Activated CD4-positive, alpha-beta T cell treated with anti-CD3 and anti-CD28 coated beads for 36 hours (primary cell): ENCODE data around the gene TRAPPC10. TPM values are rescaled to one million over a fixed set of nuclear protein-coding genes. Genes with fewer than 3 reads are reported as not detected.

ENCODE experiments used
- ATAC-seq: fragments of 200-7000 bp; cut with Tn5 transposase; one replicate; pipeline ENCODE4 v1.10.0; 2021; ENCODE audit warnings: mild to moderate bottlenecking, moderate library complexity
- CTCF ChIA-PET: fragments of 350-600 bp; sonication (Branson Sonifier 250); formaldehyde crosslinking; loops from one replicate; lab custom pipeline; 2021; ENCODE audit warnings: antibody characterized with exemption; lab: Charles Lee
- POLR2A ChIA-PET: fragments of 350-600 bp; sonication (Branson Sonifier 250); formaldehyde crosslinking; loops from one replicate; lab custom pipeline; 2021; ENCODE audit warnings: antibody characterized with exemption, inconsistent platforms; lab: Charles Lee
- DNase-seq: peaks from one replicate; pipeline ENCODE4 v3.0.0-alpha.2; 2020
- H3K27ac Mint-ChIP-seq: one replicate; pipeline ENCODE4 v1.8.0; 2021; ENCODE audit warnings: mixed read lengths
- H3K27me3 Mint-ChIP-seq: one replicate; pipeline ENCODE4 v1.8.0; 2021; ENCODE audit warnings: mixed read lengths
- H3K36me3 Mint-ChIP-seq: one replicate; pipeline ENCODE4 v1.8.0; 2021; ENCODE audit warnings: low read depth, mixed read lengths
- H3K4me1 Mint-ChIP-seq: one replicate; pipeline ENCODE4 v1.8.0; 2021; ENCODE audit warnings: mixed read lengths
- H3K4me3 Mint-ChIP-seq: one replicate; pipeline ENCODE4 v1.8.0; 2021; ENCODE audit warnings: mild to moderate bottlenecking, moderate library complexity, mixed read lengths
- H3K9me3 Mint-ChIP-seq: one replicate; pipeline ENCODE4 v1.8.0; 2021; ENCODE audit warnings: low read depth, mixed read lengths
- intact Hi-C, 2 experiments: fragments of 100-400 bp; cut with DNase I in 1 of 2; cut with micrococcal nuclease in 1 of 2; formaldehyde crosslinking; loops; one replicate each; pipeline versions ENCODE4 v1.14.2 to v1.15.1; 2022 to 2024; cut with DNase I, micrococcal nuclease
- total RNA-seq, 2 experiments: library from RNA; stranded (reverse); gene quantifications; one replicate each; pipeline ENCODE4 v1.2.3, GENCODE V29; 2021

Gene TRAPPC10
- total RNA-seq, 2 experiments from 2014 or later: 40.2 to 58.7 TPM

DNA sequence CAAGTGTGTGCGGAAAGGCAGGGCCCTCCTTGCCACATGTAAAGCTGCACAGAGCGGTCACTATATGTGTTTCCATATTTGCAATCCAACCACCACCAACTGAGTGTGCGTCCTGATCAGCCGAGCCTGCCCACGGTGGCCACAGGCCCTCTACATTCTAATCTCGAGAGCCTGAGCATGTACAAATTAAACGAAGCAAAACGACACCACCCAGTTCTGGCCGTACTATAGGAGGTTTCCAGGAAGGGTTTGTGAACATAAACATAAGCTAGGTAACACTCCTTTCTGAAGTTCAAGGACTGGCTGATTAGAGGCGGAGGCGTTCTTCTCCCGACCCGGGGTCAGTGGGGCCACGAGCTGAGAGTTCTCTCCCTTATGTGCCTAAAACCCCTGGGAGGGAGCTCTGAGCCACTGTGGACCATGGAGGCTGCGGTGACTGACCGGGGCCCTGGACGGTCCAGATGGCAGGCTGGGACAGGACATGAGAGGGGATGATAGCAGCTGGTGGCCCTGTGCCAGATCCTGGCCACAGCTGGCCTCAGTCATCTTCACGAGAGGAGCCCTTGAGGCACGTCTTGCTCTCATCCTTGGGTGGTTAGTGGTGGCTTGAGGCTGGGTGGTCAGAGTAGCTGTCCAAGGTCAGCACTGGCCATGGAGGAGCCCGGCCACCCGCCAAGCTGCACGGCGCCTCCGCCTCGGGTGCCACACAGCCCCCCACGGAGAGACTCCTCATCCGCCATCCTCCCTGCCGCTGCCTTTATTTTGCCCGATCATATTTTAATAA lies 39.1 kb upstream of the TRAPPC10 start:
- Mint-ChIP-seq H3K4me3 (no peak overlapping the region), H3K9me3 (no peaks in the 10 kb centered on the region), H3K36me3 (peaks cover 28% of the 10 kb centered on the region), H3K27ac (no peak overlapping the region), H3K27me3 (no peaks in the 10 kb centered on the region), H3K4me1 (peaks cover 9% of the 10 kb centered on the region)
- no peak for DNase-seq
- ATAC-seq: no peak
- ChIA-PET POLR2A (no interaction called here), CTCF (interaction anchor here (0.9 to 1.2 kb wide), 2 partner anchors 80 to 93 kb away, joined by 3 read pairs; no protein-coding TSS in a partner anchor)
- intact Hi-C loops: no loop called here

DNA sequence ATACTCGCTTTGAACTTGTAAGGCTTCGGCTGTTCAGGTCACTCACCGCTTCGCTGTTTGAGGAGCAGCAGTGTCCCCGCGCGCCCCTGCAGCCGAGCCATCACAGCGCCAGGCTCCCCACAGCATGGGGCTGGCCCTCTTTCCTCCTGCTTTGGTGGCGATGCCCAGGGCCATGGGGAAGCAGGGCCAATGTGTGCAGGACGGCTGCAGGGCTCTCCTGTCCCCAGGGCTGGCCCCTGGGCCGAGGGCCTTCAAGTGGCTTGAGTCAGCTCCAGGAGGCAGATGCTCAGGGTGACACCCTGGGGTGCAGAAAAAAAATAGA lies 38.5 kb upstream of the TRAPPC10 start:
- no peak overlapping the region for H3K27ac Mint-ChIP-seq
- ATAC-seq (no peak), DNase-seq (no peak)
- peaks cover 9% of the 10 kb centered on the region for H3K4me1 Mint-ChIP-seq
- H3K9me3 Mint-ChIP-seq: no peaks in the 10 kb centered on the region
- CTCF ChIA-PET: interaction anchor here (1.2 kb wide), 1 partner anchor 94 kb away, joined by 3 read pairs; no protein-coding TSS in a partner anchor
- POLR2A ChIA-PET: no interaction called here
- no peak overlapping the region for H3K4me3 Mint-ChIP-seq
- H3K36me3 Mint-ChIP-seq: peaks cover 30% of the 10 kb centered on the region
- intact Hi-C loops: no loop called here
- no peaks in the 10 kb centered on the region for H3K27me3 Mint-ChIP-seq

DNA sequence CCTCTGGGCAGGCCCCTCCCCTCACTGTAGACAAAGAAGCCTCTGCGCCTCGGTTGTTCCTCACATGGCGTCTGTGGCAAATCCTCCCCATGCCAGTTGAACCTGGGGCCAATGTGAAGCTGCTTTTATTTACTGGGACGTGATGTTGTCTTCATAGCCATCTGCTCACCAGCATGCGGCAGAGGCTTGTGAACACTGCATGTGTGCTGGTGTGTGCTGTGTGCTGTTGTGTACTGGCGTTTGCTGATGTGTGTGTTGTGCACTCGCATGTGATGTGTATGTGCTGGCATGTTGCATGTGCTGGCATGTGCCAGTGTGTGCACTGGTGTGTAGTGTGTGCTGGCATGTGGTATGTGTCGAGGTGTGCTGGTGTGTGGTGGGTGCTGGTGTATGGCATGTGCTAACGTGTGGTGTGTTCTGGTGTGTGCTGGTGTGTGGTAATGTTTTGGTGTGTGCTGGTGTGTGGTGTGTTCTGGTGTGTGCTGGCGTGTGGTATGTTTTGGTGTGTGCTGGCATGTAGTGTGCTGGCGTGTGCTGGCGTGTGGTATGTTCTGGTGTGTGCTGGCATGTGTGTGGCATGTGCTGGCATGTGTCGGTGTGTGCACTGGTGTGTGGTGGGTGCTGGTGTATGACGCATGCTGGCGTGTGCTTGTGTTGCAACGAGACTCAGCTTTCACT lies 37.2 kb upstream of the TRAPPC10 start:
- ChIA-PET CTCF (interaction anchor here (0.5 to 2.6 kb wide), 17 partner anchors 10 to 191 kb away, joined by 3 to 22 read pairs (median 3); partner anchors contain the start of gene TRAPPC10), POLR2A (interaction anchor here (0.7 kb wide), 1 partner anchor 165 kb away, joined by 3 read pairs; no protein-coding TSS in a partner anchor)
- Mint-ChIP-seq H3K27me3 (no peaks in the 10 kb centered on the region), H3K4me3 (no peak overlapping the region), H3K27ac (peak overlapping the region; percentile 86), H3K36me3 (peaks cover 30% of the 10 kb centered on the region), H3K4me1 (peaks cover 9% of the 10 kb centered on the region), H3K9me3 (no peaks in the 10 kb centered on the region)
- intact Hi-C loops: loop anchor here (1.0 to 5.0 kb wide), 5 partner anchors 36 to 165 kb away; partner anchors contain the start of gene AGPAT3 (in 1 of the 2)
- no peak for DNase-seq
- ATAC-seq: peak; percentile 16

DNA sequence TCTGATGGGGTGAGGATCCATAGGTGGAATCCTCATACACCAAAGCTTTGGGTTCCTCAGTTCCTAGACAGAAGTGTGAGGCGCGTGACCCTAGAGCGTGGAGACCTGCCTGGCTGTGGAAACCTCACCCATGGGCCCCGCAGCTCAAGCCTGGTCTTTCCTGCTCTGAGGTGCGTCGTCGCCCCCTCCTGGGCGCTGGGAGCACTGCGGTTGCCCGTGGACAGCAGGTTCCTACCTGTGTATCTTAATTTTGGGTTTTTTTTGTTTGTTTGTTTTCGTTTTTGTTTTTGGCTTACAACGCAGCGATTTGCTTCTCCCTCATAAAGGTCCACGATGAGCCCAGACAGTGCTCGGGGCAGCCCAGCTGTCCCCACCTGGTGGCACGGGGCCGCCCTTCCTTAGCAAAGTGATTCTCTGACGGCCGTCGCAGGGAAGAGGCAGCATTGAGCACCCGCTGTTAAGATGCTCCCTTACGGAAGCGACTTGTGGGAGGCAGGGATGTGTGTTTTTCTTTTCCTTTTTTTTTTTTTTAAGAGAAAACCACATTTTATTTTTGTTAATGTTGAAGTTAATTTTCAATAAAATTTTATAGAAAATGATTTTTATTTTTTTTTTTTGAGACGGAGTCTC lies 36.5 kb upstream of the TRAPPC10 start:
- peak overlapping the region; percentile 86 for H3K27ac Mint-ChIP-seq
- no peaks in the 10 kb centered on the region for H3K9me3 Mint-ChIP-seq
- ATAC-seq: peak; percentile 94
- H3K4me1 Mint-ChIP-seq: peaks cover 9% of the 10 kb centered on the region
- peak; percentile 92 for DNase-seq
- no peak overlapping the region for H3K4me3 Mint-ChIP-seq
- ChIA-PET CTCF (interaction anchor here (0.5 to 2.6 kb wide), 17 partner anchors 9 to 192 kb away, joined by 3 to 22 read pairs (median 3); partner anchors contain the start of gene TRAPPC10), POLR2A (interaction anchor here (0.7 kb wide), 1 partner anchor 165 kb away, joined by 3 read pairs; no protein-coding TSS in a partner anchor)
- H3K27me3 Mint-ChIP-seq: no peaks in the 10 kb centered on the region
- peaks cover 25% of the 10 kb centered on the region for H3K36me3 Mint-ChIP-seq
- intact Hi-C loops: loop anchor here (1.0 to 5.0 kb wide), 5 partner anchors 36 to 165 kb away; partner anchors contain the start of gene AGPAT3 (in 1 of the 2)

DNA sequence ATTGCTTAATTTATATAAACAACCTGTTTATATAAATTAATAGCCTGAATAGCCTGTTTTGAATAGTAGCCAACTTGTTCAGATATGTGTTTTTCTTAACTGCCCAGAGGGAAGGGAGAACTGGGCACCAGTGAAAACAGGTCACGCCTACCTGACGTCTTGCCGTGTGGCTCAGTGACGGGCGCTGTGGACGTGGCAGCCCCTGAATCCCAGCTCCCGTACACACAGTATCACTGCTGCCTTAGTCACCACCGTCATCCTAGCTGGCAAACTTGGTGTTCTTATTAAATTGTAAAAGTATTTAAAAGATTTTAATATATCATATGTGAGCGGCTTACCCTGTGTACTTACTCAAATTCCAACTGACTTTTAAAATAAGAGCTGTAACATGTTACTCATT lies 35.4 kb upstream of the TRAPPC10 start:
- intact Hi-C loops: loop anchor here in 1 of 2 experiments (5.0 kb wide), 2 partner anchors 61 to 109 kb away; partner anchors contain the start of gene AGPAT3
- H3K27ac Mint-ChIP-seq: no peak overlapping the region
- no peaks in the 10 kb centered on the region for H3K9me3 Mint-ChIP-seq
- ATAC-seq: no peak
- peaks cover 9% of the 10 kb centered on the region for H3K4me1 Mint-ChIP-seq
- no peak for DNase-seq
- H3K27me3 Mint-ChIP-seq: no peaks in the 10 kb centered on the region
- ChIA-PET CTCF (interaction anchor here (0.6 to 2.6 kb wide), 4 partner anchors 38 to 165 kb away, joined by 3 to 22 read pairs (median 4); no protein-coding TSS in a partner anchor), POLR2A (no interaction called here)
- no peak overlapping the region for H3K4me3 Mint-ChIP-seq
- H3K36me3 Mint-ChIP-seq: peaks cover 17% of the 10 kb centered on the region

DNA sequence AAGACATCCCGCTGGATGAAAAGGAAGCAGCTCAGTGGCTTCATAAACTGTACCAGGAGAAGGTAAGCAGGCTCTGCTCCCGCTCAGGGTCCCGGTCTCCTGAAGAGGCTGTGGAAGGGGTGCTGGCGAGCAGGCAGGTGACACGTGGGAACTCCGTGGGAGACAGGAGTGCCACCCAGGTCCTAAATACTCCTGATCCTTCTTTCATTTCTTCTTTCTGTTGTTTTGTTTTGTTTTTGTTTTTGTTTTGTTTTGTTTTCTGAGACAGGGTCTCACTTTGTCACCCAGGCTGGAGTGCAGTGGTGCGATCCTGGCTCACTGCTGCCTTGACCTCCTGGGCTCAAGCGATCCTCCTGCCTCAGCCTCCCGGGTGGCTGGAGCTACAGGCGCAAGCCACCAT lies 34.0 kb upstream of the TRAPPC10 start:
- intact Hi-C loops: loop anchor here in 1 of 2 experiments (5.0 kb wide), 2 partner anchors 59 to 111 kb away; partner anchors contain the start of gene AGPAT3
- H3K27ac Mint-ChIP-seq: no peak overlapping the region
- H3K27me3 Mint-ChIP-seq: no peaks in the 10 kb centered on the region
- no peaks in the 10 kb centered on the region for H3K9me3 Mint-ChIP-seq
- ChIA-PET CTCF (interaction anchor here (0.7 kb wide), 1 partner anchor 169 kb away, joined by 3 read pairs; no protein-coding TSS in a partner anchor), POLR2A (no interaction called here)
- ATAC-seq (no peak), DNase-seq (no peak)
- no peak overlapping the region for H3K4me3 Mint-ChIP-seq
- H3K4me1 Mint-ChIP-seq: peaks cover 11% of the 10 kb centered on the region
- H3K36me3 Mint-ChIP-seq: peaks cover 18% of the 10 kb centered on the region

DNA sequence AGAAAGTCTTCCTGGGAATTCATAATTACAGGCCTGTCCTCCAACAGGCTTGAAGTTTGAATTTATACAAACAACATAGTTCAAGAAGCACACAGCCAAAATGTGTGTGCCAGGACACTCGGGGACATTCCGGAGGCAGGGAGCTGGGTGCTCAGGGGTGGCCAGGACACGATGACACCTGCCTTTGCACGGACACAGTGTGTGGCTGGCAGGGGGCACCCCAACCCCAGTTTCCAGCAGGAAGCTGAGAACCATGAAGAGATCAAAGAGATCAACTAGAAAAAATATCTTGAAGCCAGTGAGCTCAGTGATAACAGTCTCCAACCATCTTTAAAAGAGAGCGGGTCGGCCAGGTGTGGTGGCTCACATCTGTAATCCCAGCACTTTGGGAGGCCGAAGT lies 32.5 kb upstream of the TRAPPC10 start:
- Mint-ChIP-seq H3K9me3 (no peaks in the 10 kb centered on the region), H3K4me3 (no peak overlapping the region), H3K36me3 (peaks cover 18% of the 10 kb centered on the region), H3K4me1 (peaks cover 12% of the 10 kb centered on the region), H3K27me3 (no peaks in the 10 kb centered on the region), H3K27ac (no peak overlapping the region)
- CTCF ChIA-PET: no interaction called here
- POLR2A ChIA-PET: interaction anchor here (0.7 kb wide), 1 partner anchor 59 kb away, joined by 3 read pairs; no protein-coding TSS in a partner anchor
- DNase-seq (no peak), ATAC-seq (no peak)
- intact Hi-C loops: loop anchor here in 1 of 2 experiments (5.0 kb wide), 2 partner anchors 58 to 112 kb away; partner anchors contain the start of gene AGPAT3

DNA sequence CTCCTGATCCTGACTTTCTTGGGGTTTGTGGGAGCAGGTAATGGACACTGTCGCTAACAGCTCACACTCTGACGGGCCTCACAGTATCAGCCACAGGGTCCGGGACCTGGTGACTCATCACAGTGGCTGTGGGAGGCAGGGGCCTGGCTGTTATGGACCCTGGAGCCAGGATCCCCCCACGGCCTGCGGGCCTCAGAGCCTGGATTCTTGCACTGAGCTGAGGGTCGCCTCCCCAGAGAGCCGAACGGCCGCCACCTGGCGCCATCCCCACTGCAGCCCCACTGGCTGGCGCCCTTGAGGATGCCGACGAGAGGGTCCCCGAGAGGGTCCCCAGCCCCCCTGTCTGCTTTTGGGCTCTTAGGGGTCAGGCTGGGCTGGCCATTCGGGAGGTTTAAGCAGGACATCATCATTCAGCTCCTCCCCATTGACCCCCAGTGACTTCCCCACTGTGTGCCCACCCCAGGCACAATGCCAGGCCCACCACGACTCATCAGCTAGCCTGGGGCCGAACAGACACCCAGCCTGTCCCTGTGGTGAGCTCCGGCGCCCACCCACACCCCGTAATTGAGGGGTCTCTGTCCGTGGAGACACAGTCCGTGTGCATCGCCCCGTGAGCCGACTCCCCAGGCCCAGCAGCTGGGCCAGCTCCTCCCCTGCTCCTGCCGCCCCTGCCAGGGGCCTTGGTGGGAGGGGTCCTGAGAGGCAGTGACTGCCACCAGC lies 30.8 kb upstream of the TRAPPC10 start:
- no peak for ATAC-seq
- Mint-ChIP-seq H3K9me3 (no peaks in the 10 kb centered on the region), H3K4me3 (no peak overlapping the region), H3K27ac (no peak overlapping the region), H3K4me1 (peaks cover 15% of the 10 kb centered on the region), H3K36me3 (peaks cover 14% of the 10 kb centered on the region), H3K27me3 (no peaks in the 10 kb centered on the region)
- ChIA-PET CTCF (interaction anchor here (0.9 kb wide), 1 partner anchor 12 kb away, joined by 4 read pairs; no protein-coding TSS in a partner anchor), POLR2A (no interaction called here)
- intact Hi-C loops: no loop called here
- DNase-seq: no peak

DNA sequence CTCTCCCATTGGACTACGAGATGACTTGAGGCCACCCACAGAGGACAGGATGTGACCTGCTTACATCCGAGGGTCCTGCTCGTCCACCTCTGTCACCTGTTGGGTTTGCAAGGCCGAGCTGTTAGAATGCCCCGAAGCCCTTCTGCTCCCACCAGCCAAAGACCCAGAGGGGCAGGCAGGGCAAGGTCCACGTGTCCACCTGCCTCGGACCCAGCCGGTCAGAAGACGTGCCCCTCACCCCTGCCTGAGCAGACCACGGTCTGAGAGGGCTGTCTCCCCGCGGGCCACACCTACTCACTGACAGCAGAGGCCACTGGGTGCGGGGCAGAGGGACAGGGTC lies 30.3 kb upstream of the TRAPPC10 start:
- DNase-seq: no peak
- Mint-ChIP-seq H3K36me3 (peaks cover 14% of the 10 kb centered on the region), H3K4me3 (no peak overlapping the region), H3K27ac (no peak overlapping the region), H3K27me3 (no peaks in the 10 kb centered on the region), H3K9me3 (no peaks in the 10 kb centered on the region), H3K4me1 (peaks cover 20% of the 10 kb centered on the region)
- intact Hi-C loops: no loop called here
- ATAC-seq: no peak
- POLR2A ChIA-PET: no interaction called here
- CTCF ChIA-PET: no interaction called here

DNA sequence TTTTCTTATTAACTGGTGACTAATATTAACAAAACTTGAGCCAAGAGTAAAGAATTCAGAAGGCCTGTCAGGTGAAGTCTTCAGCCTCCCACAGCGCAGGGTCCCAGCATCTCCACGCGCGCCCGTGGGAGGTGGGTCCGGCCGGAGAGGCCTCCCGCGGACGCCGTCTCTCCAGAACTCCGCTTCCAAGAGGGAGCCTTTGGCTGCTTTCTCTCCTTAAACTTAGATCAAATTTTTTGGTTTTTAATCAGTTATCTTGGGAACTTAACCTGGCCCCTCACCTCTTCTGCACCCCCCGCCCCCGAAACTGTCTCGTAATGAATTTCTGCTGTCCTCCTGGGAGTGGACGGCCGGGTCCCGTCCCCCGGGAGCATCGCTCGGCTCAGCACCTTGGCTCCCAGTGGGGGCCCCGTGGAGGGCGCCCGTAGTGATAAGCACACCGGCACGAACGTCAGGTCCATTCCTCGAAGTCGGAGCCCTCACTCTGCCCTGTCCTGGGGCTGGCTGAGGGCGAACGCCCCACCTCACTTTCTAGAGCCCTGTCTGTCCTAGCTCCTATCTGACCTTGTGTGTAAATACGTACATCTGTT lies 29.5 kb upstream of the TRAPPC10 start:
- CTCF ChIA-PET: no interaction called here
- Mint-ChIP-seq H3K9me3 (no peaks in the 10 kb centered on the region), H3K4me1 (peaks cover 20% of the 10 kb centered on the region), H3K27ac (peak overlapping the region; percentile 25), H3K4me3 (no peak overlapping the region), H3K27me3 (no peaks in the 10 kb centered on the region), H3K36me3 (peaks cover 11% of the 10 kb centered on the region)
- DNase-seq (no peak), ATAC-seq (no peak)
- intact Hi-C loops: no loop called here
- POLR2A ChIA-PET: no interaction called here
